HCEC 1CT (cell line): ENCODE data around the gene GUCA2A.

Experiments
- DNase-seq: peaks from one replicate; pipeline ENCODE4 v3.0.0-alpha.2; 2017

GUCA2A gene

DNA sequence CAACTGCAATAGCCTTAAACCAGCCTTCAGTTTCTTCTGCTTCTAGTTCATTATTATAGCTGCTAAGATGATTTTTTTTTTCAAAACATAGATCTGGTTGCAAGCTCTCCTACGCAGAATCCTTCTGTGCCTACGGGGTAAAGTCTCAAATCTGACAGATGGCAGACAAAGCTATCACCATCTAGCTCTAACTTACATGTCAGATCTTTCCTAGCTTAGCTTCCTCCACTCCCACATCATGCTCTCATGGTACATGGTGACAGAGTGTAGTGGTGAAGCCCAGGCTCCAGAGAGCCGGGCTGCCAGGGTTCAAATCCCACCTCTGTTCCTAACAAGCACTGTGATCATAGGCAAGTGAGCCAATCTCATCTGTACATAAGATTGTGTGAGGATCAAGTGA lies 35.6 kb downstream of the GUCA2A start:
- no peak for DNase-seq

GRCh38 chr1:42128499-42128898 lies 36.0 kb downstream of the GUCA2A start:
- no peak for DNase-seq

DNA sequence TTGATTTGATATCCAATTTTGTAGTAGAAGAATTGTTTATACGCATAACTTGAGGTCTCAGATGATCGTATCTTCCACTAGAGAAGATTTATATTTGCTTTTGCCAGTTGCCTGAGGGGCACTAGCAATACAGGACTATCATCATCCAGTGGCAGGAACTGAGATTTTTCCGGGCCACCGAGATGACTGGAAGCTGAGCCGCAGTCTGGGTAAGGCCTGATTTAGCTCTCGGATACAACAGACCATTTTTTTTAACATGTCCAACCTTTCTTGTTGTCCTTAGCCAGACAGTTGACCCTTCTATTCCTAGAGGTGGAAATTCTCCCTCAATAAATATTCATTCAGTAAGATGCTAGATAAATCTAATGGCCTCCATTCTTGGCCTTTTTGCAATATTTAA lies 36.8 kb downstream of the GUCA2A start:
- no peak for DNase-seq

DNA sequence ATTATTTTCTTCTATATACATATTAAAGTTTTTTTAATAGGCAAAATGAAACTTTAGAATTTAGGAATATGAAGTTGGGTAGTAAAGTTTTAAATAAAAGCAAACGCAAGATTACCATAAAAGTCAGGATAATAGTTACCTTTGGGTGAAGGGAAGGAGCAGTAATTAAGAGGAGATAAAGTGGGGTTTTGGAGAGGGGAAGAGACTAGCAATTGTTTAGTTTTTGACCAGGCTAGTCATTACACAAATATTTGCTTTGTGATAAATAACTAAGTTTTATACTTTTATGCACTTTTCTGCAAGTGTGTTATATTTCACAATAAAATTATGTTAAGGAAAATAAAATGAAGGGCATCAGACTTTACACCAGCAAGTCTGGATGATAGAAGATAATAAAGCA lies 39.0 kb downstream of the GUCA2A start:
- DNase-seq, result no peak

DNA sequence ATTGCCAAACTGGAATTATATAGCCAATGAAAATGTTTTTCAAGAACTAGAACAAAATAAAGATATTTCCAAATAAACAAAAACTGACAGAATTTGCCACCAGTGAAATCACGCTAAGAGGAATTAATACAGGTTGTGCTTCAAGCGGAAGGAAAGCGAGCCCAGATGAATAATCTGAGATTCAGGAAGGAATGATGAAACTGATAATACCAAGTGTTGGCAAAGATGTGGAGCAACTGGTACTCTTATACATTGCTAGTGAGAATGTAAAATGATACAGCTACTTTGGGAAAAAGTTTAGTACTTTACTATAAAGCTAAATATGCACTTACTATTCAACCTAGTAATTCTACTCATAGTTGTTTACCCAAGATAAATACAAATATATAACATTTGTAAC lies 42.1 kb downstream of the GUCA2A start:
- DNase-seq, result no peak

- no peak for DNase-seq
Observed at GRCh38 chr1:42118125-42118524, 46.4 kb downstream of the GUCA2A start.

DNA sequence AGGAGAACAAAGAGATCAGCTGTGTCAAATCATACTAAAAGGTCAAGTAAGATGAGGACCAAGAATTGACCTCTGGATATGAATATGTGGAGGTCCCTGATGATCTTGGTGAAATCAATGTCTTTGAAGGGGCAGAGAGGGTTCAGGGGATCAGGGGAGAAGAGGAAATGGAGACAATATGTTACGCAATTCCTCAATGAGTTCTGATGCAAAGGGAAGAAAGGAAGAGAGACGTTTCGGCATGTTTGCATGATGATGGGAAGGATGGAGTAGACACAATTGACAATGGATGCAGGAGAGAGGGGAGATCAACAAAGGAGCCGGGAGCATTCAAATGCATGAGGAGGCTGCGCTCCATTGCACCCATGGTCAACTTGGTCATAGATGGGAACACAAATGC lies 47.3 kb downstream of the GUCA2A start:
- no peak for DNase-seq

DNA sequence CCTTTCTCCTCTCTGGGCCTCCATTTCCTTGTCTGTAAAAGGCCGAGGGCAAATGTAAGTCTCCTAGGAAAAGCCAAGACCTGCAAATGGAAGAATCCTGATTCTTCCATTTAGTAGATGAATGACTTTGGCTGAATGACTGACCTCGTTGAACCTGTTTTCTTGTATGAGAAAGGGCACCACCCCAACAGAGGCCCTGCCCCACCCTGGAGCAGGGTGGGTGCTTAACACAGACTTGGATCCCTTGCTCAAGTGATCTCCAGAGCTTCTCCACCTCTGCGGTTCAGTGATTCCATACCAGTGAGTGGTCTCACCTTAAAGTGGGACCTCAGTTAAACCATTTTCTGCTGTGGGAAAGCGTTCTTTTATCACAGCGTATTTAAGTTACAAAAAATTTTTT lies 50.3 kb downstream of the GUCA2A start:
- no peak for DNase-seq
